Stomach (tissue), 19 donors: ENCODE data around the gene NEUROG1. TPM values are rescaled to one million over a fixed set of nuclear protein-coding genes. Genes with fewer than 3 reads are reported as not detected.
A peak's percentile ranks its signal among the peaks of the same experiment; 100 is the strongest.

Source experiments
- DNase-seq, 2 donors: peaks; one replicate each; pipeline versions ENCODE4 v3.0.0 to v3.0.0-alpha.2; 2013 to 2019
- H3K27ac ChIP-seq, 5 donors: fragments of 200-600 bp in 4 of 5; sonication (generic) in 4 of 5; one replicate each; pipeline ENCODE4 v1.5.1; 2013 to 2019; ENCODE audit warnings: mild to moderate bottlenecking in 1 of 5, moderate library complexity in 1 of 5
- H3K27me3 ChIP-seq, 3 donors: fragments of 200-600 bp; sonication (generic); one replicate each; pipeline ENCODE4 v1.5.1; 2017 to 2019; ENCODE audit warnings: mixed run types in 1 of 3
- H3K36me3 ChIP-seq, 4 donors: fragments of 200-600 bp; sonication (generic); 1 replicate in 3 of 4; 2 replicates in 1 of 4; pipeline ENCODE4 v1.5.1; 2016 to 2019
- H3K4me1 ChIP-seq, 4 donors: fragments of 200-600 bp; sonication (generic); one replicate each; pipeline ENCODE4 v1.5.1; 2016 to 2019
- H3K4me3 ChIP-seq, 4 donors: fragments of 200-600 bp; sonication (generic) in 3 of 4; one replicate each; pipeline ENCODE4 v1.5.1; 2016 to 2019; ENCODE audit warnings: mild to moderate bottlenecking in 1 of 4
- H3K9me3 ChIP-seq, 4 donors: fragments of 200-600 bp; sonication (generic); one replicate each; pipeline ENCODE4 v1.5.1; 2016 to 2019
- EP300 ChIP-seq: sonication (generic); formaldehyde crosslinking; IDR thresholded peaks from one replicate; pipeline ENCODE4 v1.6.1; 2017; ENCODE audit warnings: antibody characterized with exemption
- POLR2A ChIP-seq, 4 donors: fragments of 450-650 bp; IDR thresholded peaks; one replicate each; pipeline ENCODE4 v1.6.1; 2016; ENCODE audit warnings: antibody characterized with exemption in 4 of 4, control low read depth in 2 of 4, mild to moderate bottlenecking in 1 of 4, moderate library complexity in 1 of 4
- POLR2AphosphoS5 ChIP-seq, 3 donors: sonication (generic); formaldehyde crosslinking; IDR thresholded peaks; one replicate each; pipeline ENCODE4 v1.6.1; 2016; ENCODE audit warnings: antibody characterized with exemption in 3 of 3
- WGBS, 5 donors: extraction: QIAGEN DNeasy Blood & Tissue Kit in 3 of 5; methylation state at CpG; one replicate each; pipeline versions ENCODE4 v1.1.5 to v1.1.7; 2013 to 2018; 5-methylcytosine and 5-hydroxymethylcytosine counted together
- intact Hi-C: fragments of 100-400 bp; cut with DNase I; formaldehyde crosslinking; loops from one replicate; pipeline ENCODE4 v1.15.1; 2023; ENCODE audit warnings: low total_unique reads
- long read RNA-seq, 10 donors: transcript quantifications; one replicate each; lab custom pipeline, GENCODE V29; 2026
- polyA plus RNA-seq, 3 donors: library from polyadenylated mRNA; stranded (reverse); fragments of 200-250 nt; gene quantifications; one replicate each; pipeline ENCODE4 v1.2.3, GENCODE V29; 2013
- total RNA-seq, 5 donors: library from RNA; depleted of rRNA; stranded (reverse); fragments of >200 nt; gene quantifications; one replicate each; pipeline versions ENCODE4 v1.1.0 to v1.2.3, GENCODE V29; 2014 to 2016
- TF ChIP-seq, protein P1 (sequence below), 7 experiments: fragments of 450-650 bp in 4 of 7; fragments of 200-600 bp in 3 of 7; sonication (generic) in 3 of 7; IDR thresholded peaks; one replicate each; pipeline ENCODE4 v1.5.1; 2016 to 2019; ENCODE audit warnings: antibody characterized with exemption in 7 of 7, control low read depth in 2 of 7, mild to moderate bottlenecking in 1 of 7
- donor health status: healthy with polysubstance abuse.
- donor health status: Bipolar disorder and iron deficiency.
- donor health status: healthy.

The NEUROG1 gene, protein sequence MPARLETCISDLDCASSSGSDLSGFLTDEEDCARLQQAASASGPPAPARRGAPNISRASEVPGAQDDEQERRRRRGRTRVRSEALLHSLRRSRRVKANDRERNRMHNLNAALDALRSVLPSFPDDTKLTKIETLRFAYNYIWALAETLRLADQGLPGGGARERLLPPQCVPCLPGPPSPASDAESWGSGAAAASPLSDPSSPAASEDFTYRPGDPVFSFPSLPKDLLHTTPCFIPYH
- total RNA-seq = not detected
- not detected for polyA plus RNA-seq
- long read RNA-seq, donor 1 = 0 reads
- long read RNA-seq, donor 2 = 0 reads
- long read RNA-seq, donor 3 = 0 reads
- long read RNA-seq, donor 4 = 0 reads
- long read RNA-seq, donor 5 = 0 reads
- long read RNA-seq, donor 6 = 0 reads
- long read RNA-seq, donor 7 = 0 reads
- long read RNA-seq, donor 8 = 0 reads
- long read RNA-seq, donor 9, partial matches to known transcripts = 0 of 1 reads
- long read RNA-seq, donor 9, other reads (novel, unspliced or antisense) = 0 of 1 reads
- long read RNA-seq, donor 10 = 0 reads

DNA sequence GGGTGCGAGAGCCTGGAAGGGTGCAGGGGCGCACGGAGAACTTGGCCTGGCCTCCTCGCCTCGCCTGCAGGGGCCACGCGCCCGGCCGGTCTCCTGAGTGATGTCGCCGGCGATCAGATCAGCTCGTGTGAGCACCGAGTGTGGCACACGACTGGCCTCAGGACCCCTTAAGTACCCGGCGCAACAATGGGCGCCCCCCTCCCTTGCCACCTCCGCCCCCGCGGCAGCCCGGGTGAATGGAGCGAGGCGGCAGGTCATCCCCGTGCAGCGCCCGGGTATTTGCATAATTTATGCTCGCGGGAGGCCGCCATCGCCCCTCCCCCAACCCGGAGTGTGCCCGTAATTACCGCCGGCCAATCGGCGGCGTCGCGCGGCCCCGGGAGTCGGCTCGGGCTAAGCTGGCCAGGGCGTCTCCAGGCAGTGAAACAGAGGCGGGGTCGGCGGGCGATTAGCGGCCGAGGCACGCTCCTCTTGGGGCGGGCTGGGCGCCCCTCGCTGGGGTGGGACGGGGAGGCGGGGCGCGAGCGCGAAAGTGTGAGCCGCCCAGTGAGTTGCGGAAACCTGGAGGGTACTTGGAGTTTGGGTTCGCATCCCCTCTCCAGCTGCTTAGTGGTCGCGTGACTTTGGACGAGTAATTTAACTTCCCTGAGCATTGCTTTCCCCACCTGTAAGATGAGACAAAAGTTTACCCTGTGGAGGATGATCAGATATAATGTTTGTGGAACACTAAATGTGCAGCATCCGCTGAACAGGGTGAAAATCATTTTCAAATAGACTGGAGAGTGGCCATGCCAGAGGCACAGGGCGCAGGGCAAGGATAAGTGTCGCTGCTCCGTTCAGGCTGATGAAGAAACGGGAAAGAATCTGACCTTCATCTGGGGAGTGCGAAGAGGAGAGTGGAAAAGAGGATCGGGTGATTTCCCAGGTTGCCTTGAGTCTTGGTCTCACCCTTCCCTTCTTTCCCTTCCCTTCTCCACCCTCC, at the start of gene NEUROG1:
TSS of gene NEUROG1 (minus strand) at position 145 of the 982 bp plus-strand sequence. CDS start 274 bp downstream, outside the sequence.
- no peak for TF ChIP-seq POLR2A (IDR thresholded peaks at IDR 0.05)
- TF ChIP-seq, protein P1, sequence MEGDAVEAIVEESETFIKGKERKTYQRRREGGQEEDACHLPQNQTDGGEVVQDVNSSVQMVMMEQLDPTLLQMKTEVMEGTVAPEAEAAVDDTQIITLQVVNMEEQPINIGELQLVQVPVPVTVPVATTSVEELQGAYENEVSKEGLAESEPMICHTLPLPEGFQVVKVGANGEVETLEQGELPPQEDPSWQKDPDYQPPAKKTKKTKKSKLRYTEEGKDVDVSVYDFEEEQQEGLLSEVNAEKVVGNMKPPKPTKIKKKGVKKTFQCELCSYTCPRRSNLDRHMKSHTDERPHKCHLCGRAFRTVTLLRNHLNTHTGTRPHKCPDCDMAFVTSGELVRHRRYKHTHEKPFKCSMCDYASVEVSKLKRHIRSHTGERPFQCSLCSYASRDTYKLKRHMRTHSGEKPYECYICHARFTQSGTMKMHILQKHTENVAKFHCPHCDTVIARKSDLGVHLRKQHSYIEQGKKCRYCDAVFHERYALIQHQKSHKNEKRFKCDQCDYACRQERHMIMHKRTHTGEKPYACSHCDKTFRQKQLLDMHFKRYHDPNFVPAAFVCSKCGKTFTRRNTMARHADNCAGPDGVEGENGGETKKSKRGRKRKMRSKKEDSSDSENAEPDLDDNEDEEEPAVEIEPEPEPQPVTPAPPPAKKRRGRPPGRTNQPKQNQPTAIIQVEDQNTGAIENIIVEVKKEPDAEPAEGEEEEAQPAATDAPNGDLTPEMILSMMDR (IDR thresholded peaks at IDR 0.05) = no peak
- no peak for TF ChIP-seq POLR2AphosphoS5 (IDR thresholded peaks at IDR 0.05)
- TF ChIP-seq EP300 = no peak
- peaks cover 0 to 7% (median 2%) of the 10 kb centered on the region in 4 donors for H3K9me3 ChIP-seq
- intact Hi-C loops = no loop called here
- H3K36me3 ChIP-seq = no peaks in the 10 kb centered on the region
- peaks cover 6 to 27% (median 19%) of the 10 kb centered on the region in 4 donors for H3K4me1 ChIP-seq
- peak within 1 kb of the TSS in 3 of 4 donors; percentile 10 to 41 (median 24) for H3K4me3 ChIP-seq
- WGBS, 5 donors = 2 to 7% (median 4%) methylated on average over 11 to 74 of the region's 74 CpGs
- H3K27me3 ChIP-seq = peaks cover 17 to 100% (median 79%) of the 10 kb centered on the region in 3 donors
- H3K27ac ChIP-seq = no peak within 1 kb of the TSS
- DNase-seq = peak in 1 of 2 donors; percentile 38

DNA sequence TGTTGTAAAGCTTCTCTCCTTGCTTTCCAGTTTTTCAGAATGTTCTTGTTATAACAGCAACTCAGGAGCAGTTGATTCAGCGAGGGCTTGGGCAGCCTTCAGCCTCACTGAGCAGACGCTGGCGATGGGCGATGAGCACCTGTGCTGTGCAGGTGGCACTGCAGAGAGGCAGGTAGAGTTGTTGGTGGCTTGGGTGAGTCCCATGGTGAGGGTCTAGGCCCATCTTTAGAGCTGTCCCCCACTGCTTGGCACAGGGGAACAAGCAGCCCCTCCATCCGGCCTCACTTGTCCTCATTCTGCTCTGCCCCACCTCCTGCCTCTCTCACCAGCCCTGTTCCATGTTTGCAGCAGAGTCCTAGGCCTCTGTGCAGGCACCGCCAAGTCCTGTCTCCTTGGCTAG, 49.2 kb upstream of the NEUROG1 start:
- no peak for TF ChIP-seq POLR2A (IDR thresholded peaks at IDR 0.05)
- intact Hi-C loops = no loop called here
- WGBS, 5 donors = 83 to 94% (median 88%) methylated on average over 6 of the region's 6 CpGs
- Histone ChIP-seq H3K9me3 (no peaks in the 10 kb centered on the region), H3K4me1 (no peaks in the 10 kb centered on the region), H3K4me3 (no peak overlapping the region), H3K36me3 (no peaks in the 10 kb centered on the region), H3K27me3 (peaks cover 0 to 42% (median 12%) of the 10 kb centered on the region in 3 donors), H3K27ac (no peak overlapping the region)
- DNase-seq = no peak

DNA sequence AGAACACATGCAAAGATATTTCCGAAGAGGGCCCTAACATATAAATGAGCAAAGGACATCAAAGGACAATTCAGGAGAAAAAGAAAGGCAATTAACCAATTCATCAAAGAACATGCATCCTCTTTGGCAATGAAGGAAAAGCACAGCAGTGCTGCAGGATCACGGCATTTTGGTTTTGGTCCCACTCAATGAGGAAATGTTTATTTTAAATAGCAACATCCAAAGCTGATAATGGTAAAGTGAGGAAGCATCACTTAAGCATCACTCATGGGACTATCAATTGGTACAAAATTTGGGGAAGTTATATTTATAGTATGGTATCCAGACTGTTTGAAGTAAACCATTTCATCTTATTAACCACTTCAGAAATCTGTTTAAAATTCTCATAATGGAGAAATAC, 48.5 kb upstream of the NEUROG1 start:
- H3K4me1 ChIP-seq = peaks cover 0 to under 1% (median under 1%) of the 10 kb centered on the region in 4 donors
- no peak overlapping the region for H3K27ac ChIP-seq
- TF ChIP-seq EP300 = no peak
- H3K4me3 ChIP-seq = no peak overlapping the region
- H3K9me3 ChIP-seq = no peaks in the 10 kb centered on the region
- H3K36me3 ChIP-seq = no peaks in the 10 kb centered on the region
- 71 to 84% (median 81%) methylated on average over 2 of the region's 2 CpGs for WGBS, 5 donors
- DNase-seq = no peak
- intact Hi-C loops = no loop called here
- peaks cover 0 to 48% (median 17%) of the 10 kb centered on the region in 3 donors for H3K27me3 ChIP-seq

DNA sequence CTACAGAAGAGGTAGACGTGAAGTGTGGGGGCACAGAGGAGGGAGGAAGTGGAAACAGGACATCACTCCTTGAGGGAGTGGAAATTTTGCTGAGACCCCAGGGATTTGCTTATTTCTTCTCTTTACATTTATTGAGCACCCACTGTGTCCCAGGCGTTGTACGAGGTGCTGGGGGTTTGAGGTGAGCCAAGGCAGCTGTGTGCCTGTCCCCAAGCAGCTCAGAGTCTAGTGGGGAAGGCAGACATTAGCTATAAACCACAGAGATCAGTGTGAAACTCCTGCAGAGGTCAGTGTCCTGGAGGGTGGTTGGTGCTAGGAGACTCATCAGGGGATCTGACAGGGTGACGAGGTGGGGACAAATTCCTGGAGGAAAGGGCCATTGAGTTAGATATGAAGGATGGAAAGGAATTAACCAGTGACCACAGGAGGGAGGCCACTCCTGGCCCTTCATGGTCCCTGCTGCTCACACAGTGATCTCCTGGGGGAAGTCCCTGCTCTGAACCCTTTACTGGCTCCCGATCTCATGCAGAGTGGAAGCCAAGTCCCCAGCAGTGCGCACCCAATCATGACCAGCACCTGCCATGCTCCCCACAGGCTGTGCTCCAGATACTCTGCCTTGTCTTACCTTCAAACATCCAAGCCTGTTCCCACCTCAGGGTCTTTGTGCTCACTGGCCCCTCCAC, 46.5 kb upstream of the NEUROG1 start:
- H3K36me3 ChIP-seq = no peaks in the 10 kb centered on the region
- TF ChIP-seq POLR2AphosphoS5 (IDR thresholded peaks at IDR 0.05) (no peak), POLR2A (IDR thresholded peaks at IDR 0.05) (no peak), EP300 (no peak)
- TF ChIP-seq, protein P1 (IDR thresholded peaks at IDR 0.05) = no peak
- peaks cover 0 to 14% (median 6%) of the 10 kb centered on the region in 4 donors for H3K4me1 ChIP-seq
- no peak for DNase-seq
- H3K9me3 ChIP-seq = no peaks in the 10 kb centered on the region
- no peak overlapping the region for H3K4me3 ChIP-seq
- peaks cover 4 to 69% (median 34%) of the 10 kb centered on the region in 3 donors for H3K27me3 ChIP-seq
- intact Hi-C loops = loop anchor here (2.0 kb wide), 1 partner anchor 75 kb away; no protein-coding TSS in a partner anchor
- 54 to 72% (median 65%) methylated on average over 6 of the region's 6 CpGs for WGBS, 5 donors
- H3K27ac ChIP-seq = no peak overlapping the region
